Measurements from ENCODE around the gene OLFML2A. TPM values are rescaled to one million over a fixed set of nuclear protein-coding genes. Genes with fewer than 3 reads are reported as not detected.
A peak's percentile ranks its signal among the peaks of the same experiment; 100 is the strongest.

The OLFML2A gene
- total and polyA plus RNA-seq, 2 of the 13 experiments (the other 11 are each of a cell fraction or from before 2014, with no cell fraction given): 0.01 to 0.02 TPM

GRCh38 chr9:124794902-124795491, 18.1 kb downstream of the OLFML2A start (continued):
- TF ChIP-seq AGO2 (optimal IDR thresholded peaks at IDR 0.05; ENCODE audit: low read depth, low read length) (no peak), ZNF619 (CRISPR knock-in tag; IDR thresholded peaks at IDR 0.05) (no peak), PBX2 (CRISPR knock-in tag; IDR thresholded peaks at IDR 0.05) (no peak), SMAD3 (CRISPR knock-in tag; IDR thresholded peaks at IDR 0.05) (0 out of 2 replicates have a peak, but pooled peaks have one; percentile 26), SAFB2 (CRISPR knock-in tag; IDR thresholded peaks at IDR 0.05; ENCODE audit: borderline replicate concordance, low read depth) (0 out of 2 replicates have a peak, but pooled peaks have one; percentile 66), ZFP91 (CRISPR knock-in tag; IDR thresholded peaks at IDR 0.05; ENCODE audit: borderline replicate concordance) (peak; percentile 81), ZNF138 (CRISPR knock-in tag; IDR thresholded peaks at IDR 0.05; ENCODE audit: low read depth) (no peak), ZNF83 (CRISPR knock-in tag; IDR thresholded peaks at IDR 0.05; ENCODE audit: borderline replicate concordance) (no peak), ONECUT2 (CRISPR knock-in tag; IDR thresholded peaks at IDR 0.05) (no peak), SMC3 (IDR thresholded peaks at IDR 0.05; ENCODE audit: low read length) (peak; percentile 75), ZNF383 (CRISPR knock-in tag; IDR thresholded peaks at IDR 0.05; ENCODE audit: borderline replicate concordance) (no peak), ZNF878 (CRISPR knock-in tag; IDR thresholded peaks at IDR 0.05) (no peak), UBTF (CRISPR knock-in tag; IDR thresholded peaks at IDR 0.05) (peak; percentile 77)
- TF ChIP-seq, protein P1, sequence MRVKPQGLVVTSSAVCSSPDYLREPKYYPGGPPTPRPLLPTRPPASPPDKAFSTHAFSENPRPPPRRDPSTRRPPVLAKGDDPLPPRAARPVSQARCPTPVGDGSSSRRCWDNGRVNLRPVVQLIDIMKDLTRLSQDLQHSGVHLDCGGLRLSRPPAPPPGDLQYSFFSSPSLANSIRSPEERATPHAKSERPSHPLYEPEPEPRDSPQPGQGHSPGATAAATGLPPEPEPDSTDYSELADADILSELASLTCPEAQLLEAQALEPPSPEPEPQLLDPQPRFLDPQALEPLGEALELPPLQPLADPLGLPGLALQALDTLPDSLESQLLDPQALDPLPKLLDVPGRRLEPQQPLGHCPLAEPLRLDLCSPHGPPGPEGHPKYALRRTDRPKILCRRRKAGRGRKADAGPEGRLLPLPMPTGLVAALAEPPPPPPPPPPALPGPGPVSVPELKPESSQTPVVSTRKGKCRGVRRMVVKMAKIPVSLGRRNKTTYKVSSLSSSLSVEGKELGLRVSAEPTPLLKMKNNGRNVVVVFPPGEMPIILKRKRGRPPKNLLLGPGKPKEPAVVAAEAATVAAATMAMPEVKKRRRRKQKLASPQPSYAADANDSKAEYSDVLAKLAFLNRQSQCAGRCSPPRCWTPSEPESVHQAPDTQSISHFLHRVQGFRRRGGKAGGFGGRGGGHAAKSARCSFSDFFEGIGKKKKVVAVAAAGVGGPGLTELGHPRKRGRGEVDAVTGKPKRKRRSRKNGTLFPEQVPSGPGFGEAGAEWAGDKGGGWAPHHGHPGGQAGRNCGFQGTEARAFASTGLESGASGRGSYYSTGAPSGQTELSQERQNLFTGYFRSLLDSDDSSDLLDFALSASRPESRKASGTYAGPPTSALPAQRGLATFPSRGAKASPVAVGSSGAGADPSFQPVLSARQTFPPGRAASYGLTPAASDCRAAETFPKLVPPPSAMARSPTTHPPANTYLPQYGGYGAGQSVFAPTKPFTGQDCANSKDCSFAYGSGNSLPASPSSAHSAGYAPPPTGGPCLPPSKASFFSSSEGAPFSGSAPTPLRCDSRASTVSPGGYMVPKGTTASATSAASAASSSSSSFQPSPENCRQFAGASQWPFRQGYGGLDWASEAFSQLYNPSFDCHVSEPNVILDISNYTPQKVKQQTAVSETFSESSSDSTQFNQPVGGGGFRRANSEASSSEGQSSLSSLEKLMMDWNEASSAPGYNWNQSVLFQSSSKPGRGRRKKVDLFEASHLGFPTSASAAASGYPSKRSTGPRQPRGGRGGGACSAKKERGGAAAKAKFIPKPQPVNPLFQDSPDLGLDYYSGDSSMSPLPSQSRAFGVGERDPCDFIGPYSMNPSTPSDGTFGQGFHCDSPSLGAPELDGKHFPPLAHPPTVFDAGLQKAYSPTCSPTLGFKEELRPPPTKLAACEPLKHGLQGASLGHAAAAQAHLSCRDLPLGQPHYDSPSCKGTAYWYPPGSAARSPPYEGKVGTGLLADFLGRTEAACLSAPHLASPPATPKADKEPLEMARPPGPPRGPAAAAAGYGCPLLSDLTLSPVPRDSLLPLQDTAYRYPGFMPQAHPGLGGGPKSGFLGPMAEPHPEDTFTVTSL (CRISPR knock-in tag; IDR thresholded peaks at IDR 0.05; ENCODE audit: borderline replicate concordance): no peak
- TF ChIP-seq, protein P2, sequence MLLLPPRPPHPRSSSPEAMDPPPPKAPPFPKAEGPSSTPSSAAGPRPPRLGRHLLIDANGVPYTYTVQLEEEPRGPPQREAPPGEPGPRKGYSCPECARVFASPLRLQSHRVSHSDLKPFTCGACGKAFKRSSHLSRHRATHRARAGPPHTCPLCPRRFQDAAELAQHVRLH (CRISPR knock-in tag; IDR thresholded peaks at IDR 0.05; ENCODE audit: borderline replicate concordance, low read depth): no peak
- TF ChIP-seq, protein P3, sequence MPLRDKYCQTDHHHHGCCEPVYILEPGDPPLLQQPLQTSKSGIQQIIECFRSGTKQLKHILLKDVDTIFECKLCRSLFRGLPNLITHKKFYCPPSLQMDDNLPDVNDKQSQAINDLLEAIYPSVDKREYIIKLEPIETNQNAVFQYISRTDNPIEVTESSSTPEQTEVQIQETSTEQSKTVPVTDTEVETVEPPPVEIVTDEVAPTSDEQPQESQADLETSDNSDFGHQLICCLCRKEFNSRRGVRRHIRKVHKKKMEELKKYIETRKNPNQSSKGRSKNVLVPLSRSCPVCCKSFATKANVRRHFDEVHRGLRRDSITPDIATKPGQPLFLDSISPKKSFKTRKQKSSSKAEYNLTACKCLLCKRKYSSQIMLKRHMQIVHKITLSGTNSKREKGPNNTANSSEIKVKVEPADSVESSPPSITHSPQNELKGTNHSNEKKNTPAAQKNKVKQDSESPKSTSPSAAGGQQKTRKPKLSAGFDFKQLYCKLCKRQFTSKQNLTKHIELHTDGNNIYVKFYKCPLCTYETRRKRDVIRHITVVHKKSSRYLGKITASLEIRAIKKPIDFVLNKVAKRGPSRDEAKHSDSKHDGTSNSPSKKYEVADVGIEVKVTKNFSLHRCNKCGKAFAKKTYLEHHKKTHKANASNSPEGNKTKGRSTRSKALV (CRISPR knock-in tag; IDR thresholded peaks at IDR 0.05): no peak

Measured in HepG2 (cell line).